NCI-H2227 treated with DMSO at 0.1 percent for 48 hours (cell line): Measurements from ENCODE around the gene SIRPA.

Experiments
- DNase-seq: peaks from one replicate; lab custom pipeline; 2025; lab: John Stamatoyannopoulos, UW

The SIRPA gene

DNA sequence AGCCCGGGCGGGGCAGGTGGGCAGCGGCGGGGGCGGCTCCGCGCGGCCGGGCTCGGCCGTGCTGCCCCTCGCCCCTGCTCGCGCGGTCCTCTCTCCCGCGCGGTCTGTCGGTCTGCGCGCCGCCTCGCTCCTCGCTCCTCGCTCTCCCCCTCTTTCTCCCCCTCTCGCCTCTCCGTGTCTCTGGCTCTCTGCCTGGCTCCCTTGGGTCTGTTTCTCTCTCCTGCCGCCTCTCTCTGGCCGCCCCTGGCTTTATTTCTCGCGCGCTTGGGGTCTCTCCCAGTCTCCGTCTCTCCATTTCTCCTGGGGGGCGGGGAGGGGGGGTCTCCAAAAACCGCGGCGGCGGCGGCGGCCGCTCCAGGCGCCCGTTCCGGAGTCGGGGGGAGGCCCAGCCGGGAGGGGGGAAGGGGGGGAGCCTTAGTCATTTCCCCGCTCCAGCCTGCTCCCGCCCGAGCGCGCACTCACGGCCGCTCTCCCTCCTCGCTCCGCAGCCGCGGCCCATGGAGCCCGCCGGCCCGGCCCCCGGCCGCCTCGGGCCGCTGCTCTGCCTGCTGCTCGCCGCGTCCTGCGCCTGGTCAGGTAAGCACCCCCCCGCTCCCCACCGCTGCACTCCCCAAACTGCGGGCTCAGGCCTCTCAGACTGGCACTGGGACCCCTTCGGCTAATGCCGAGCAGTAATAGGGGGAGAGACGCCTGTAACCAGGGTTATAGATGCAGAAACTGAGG, at the start of gene SIRPA:
Gene SIRPA (plus strand): TSS at position 457 of the 723 bp plus-strand sequence. CDS start 41 bp downstream, at position 498.
- peak; percentile 35 for DNase-seq

DNA sequence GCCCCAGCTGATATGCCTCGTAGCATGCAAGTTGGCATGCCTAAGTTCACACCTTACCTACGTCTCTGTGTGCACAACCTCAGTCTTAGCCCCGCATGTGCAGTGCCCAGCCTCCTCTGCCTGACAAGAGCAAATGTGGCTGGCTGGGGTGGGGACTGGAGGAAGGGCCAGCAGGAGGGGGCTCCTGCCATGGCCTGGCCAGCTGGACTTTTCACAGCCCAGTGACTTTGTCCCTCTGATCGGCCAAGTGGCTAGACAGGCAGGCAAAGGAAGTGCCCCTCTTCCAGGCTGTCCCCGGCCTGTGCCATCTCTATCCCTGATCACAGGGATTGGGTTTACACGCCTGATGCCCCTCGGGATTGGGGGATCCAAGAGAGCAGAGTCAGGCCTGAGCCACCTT, 49.5 kb upstream of the SIRPA start:
- no peak for DNase-seq

- no peak for DNase-seq
These were observed 48.9 kb upstream of the SIRPA start for GRCh38 chr20:1846341-1846740.

DNA sequence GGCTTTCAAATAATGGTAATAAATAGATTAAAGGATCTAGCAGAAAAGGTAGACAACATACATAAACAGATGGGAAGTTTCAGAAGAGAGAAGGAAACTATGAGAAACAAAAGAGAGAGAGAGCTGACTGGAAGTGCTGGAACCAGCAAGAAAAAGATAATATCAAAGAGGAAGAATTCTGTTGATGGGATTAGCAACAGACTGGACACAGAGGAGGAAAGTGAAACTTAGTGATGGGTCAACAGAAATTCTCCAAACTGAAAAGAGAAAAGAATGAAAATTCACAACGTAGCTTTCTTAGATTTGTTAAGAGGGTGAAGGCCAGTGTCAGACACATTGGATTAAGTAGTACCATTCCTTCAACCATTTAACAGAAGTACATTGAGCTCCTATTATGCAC, 48.3 kb upstream of the SIRPA start:
- DNase-seq, result no peak

GRCh38 chr20:1847780-1848179, 47.4 kb upstream of the SIRPA start:
- no peak for DNase-seq

- DNase-seq, result no peak
These were observed 46.8 kb upstream of the SIRPA start for GRCh38 chr20:1848373-1848772.

GRCh38 chr20:1851396-1851795, 43.8 kb upstream of the SIRPA start:
- no peak for DNase-seq

DNA sequence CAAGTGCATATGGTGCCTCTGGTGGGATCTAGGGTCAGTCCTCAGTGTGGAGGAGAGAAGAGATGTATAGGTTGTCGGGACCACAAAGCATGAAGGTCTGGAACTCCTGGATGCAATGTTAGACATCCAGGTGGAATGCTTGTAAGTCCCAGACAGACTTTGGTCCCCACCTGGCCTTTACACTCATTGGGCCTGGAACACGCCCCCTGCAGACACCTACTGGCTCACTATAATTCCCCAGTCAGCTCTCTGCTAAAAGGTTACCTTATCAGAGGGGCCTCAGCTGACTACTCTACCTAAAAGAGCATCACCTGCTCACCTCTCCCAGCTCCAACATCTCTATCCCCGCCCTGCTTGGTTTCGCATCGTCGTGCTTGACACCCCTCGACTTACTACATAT, 41.7 kb upstream of the SIRPA start:
- DNase-seq, result no peak

GRCh38 chr20:1854246-1854645, 41.0 kb upstream of the SIRPA start:
- DNase-seq, result peak; percentile 82

GRCh38 chr20:1855109-1855508, 40.1 kb upstream of the SIRPA start:
- no peak for DNase-seq

- DNase-seq, result no peak
These were observed 39.5 kb upstream of the SIRPA start for GRCh38 chr20:1855690-1856089.

GRCh38 chr20:1856424-1856823, 38.8 kb upstream of the SIRPA start:
- no peak for DNase-seq

GRCh38 chr20:1857466-1857865, 37.7 kb upstream of the SIRPA start:
- DNase-seq, result no peak

DNA sequence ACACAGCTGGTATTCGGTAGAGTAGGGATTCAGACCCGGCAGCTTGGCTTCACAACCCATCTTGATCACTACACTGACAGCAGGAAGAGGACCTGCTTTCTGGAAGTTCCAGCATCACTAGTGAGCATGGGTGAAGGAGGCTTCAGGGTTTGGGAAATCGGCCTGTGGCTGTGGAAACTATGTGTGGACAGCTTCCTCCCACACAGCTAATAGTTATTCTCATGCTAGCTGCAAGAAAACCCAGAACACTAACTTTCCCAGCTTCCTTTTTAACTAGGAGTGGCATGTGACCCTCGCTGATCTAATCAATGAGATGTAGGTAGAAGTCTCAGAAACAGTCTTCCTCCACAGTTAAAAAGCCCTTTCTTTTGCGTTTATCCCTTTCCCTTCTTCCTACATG, 36.3 kb upstream of the SIRPA start:
- no peak for DNase-seq

DNA sequence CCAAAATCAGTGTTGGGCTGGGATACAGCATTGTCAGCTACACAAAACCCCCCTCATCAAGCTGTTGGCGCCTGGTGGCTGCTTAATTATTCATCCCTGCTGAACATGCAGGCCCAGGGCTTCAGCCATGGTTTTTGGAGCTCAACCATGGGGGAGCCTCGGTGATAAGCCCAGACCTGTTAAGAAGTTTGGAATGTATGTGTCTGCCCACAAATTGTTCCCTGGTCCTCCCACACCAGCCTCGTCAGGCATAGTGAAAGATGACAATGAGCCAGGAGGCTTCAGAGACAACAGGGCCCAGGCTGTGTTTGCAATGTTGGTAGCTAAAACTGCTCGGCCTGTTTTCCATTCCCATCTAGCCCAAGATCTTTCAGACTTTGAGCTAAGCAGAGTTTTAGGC, 34.8 kb upstream of the SIRPA start:
- DNase-seq, result no peak

GRCh38 chr20:1861347-1861976, 33.7 kb upstream of the SIRPA start:
- DNase-seq, result no peak

DNA sequence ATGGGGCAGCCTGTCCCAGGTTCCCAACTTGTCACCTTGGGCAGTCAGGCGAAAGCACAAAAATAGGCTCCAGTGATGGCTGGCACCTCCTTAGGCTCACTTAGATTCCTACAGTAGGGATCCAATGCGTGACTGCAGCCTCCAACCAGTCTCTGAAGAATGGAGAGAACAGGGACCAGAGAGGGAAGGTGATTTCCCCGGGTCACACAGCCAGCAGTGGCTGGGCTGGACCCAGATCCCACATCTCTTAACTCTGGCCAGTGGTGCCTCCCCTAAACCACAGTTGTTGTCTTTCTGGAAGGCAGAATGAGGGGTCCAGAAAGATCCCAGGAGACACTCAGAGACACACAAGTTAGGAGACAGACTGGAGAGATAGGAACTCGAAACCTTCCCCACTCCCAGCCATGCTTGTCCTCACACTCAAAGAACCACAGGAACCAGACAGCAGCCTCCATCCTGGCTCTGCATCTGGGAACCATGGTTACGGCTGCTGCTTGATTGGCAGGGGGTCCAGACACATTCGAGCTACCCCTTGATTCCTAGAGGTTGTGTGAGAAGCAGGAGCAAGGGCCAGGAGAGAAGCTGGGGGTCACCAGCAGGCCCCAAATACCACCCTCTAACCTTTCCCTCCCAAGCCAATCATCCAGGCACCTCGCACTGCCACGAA, 33.1 kb upstream of the SIRPA start:
- no peak for DNase-seq

DNA sequence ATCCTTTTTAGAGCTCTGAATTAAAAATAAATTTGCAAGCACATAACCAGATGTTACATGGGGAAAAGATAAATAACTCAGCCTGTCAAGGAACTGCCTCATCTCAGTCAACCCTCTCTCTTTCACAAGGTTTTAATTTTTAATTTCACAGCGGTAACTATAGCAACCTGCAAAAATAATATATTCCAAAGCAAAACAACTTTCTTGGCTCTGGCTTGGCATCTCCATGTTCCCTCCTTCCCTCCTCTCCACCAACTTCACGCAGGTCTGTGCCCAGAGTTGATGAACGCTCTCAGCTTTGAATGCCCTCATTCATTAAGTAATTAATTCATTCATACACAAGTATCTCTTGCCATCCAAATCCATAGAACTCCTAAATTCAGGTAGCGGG, 32.5 kb upstream of the SIRPA start:
- no peak for DNase-seq

DNA sequence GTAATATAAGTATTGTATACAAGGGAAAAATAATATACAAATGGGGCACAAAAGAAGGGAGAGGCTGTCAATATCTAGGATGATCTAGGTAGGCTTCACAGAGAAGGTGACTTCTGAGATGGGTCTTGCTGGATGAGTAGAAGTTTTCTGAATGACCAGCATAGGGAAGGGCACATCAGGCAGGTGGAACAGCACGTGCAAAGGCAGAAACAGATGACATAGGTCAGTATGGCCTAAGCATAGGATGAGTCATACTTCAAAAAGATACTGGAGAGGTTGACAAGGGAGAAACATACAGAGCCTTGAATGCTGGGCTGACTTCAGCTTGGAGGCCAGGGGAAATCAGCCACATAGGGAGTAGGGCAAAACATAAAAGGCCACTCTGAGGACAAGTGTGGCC, 31.9 kb upstream of the SIRPA start:
- DNase-seq, result no peak

DNA sequence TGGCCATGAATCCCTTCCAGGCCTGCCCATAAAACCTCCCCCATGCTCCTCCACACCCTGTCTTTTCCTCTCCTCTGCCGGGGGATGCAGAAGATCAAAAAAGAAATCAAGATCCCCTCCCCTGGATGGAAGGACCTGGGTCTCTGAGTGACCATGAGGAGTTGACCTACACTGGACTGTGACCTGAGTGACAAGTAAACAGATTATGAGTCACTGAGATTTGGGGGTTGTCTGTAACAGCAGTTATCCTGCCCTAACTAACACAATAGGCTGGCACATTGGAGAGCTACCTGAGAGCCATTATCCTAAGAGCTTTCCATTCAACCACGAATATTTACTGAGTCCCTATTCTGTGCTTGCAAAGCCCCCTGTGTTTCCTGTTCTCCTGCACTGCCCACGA, 28.4 kb upstream of the SIRPA start:
- no peak for DNase-seq

GRCh38 chr20:1867495-1868260, 27.5 kb upstream of the SIRPA start:
- no peak for DNase-seq

GRCh38 chr20:1868856-1869255, 26.4 kb upstream of the SIRPA start:
- no peak for DNase-seq

GRCh38 chr20:1870323-1870722, 24.9 kb upstream of the SIRPA start:
- DNase-seq, result no peak
